Activated CD8-positive, alpha-beta T cell treated with anti-CD3 and anti-CD28 coated beads for 36 hours (primary cell): ENCODE results near the gene ADAMTS17. TPM values are rescaled to one million over a fixed set of nuclear protein-coding genes. Genes with fewer than 3 reads are reported as not detected.

Experiments used
- ATAC-seq: fragments of 200-7000 bp; cut with Tn5 transposase; one replicate; pipeline ENCODE4 v1.10.0; 2021; ENCODE audit warnings: mild to moderate bottlenecking, moderate library complexity
- CTCF ChIA-PET: fragments of 350-600 bp; sonication (Branson Sonifier 250); formaldehyde crosslinking; loops from one replicate; lab custom pipeline; 2021; ENCODE audit warnings: antibody characterized with exemption; lab: Charles Lee
- POLR2A ChIA-PET: fragments of 350-600 bp; sonication (Branson Sonifier 250); formaldehyde crosslinking; loops from one replicate; lab custom pipeline; 2021; ENCODE audit warnings: antibody characterized with exemption; lab: Charles Lee
- DNase-seq: peaks from one replicate; pipeline ENCODE4 v3.0.0-alpha.2; 2020
- H3K27ac Mint-ChIP-seq: one replicate; pipeline ENCODE4 v1.8.0; 2021; ENCODE audit warnings: mild to moderate bottlenecking, mixed read lengths
- H3K27me3 Mint-ChIP-seq: one replicate; pipeline ENCODE4 v1.8.0; 2021; ENCODE audit warnings: mixed read lengths
- H3K36me3 Mint-ChIP-seq: one replicate; pipeline ENCODE4 v1.8.0; 2021; ENCODE audit warnings: low read depth, mixed read lengths
- H3K4me1 Mint-ChIP-seq: one replicate; pipeline ENCODE4 v1.8.0; 2021; ENCODE audit warnings: low read depth, mixed read lengths
- H3K4me3 Mint-ChIP-seq: one replicate; pipeline ENCODE4 v1.8.0; 2021; ENCODE audit warnings: mild to moderate bottlenecking, moderate library complexity, mixed read lengths
- H3K9me3 Mint-ChIP-seq: one replicate; pipeline ENCODE4 v1.8.0; 2021; ENCODE audit warnings: mixed read lengths
- CTCF ChIP-seq: fragments of 200-600 bp; IDR thresholded peaks from one replicate; pipeline ENCODE4 v1.8.0; 2022; ENCODE audit warnings: antibody characterized with exemption, mild to moderate bottlenecking
- intact Hi-C: fragments of 100-400 bp; cut with micrococcal nuclease; formaldehyde crosslinking; loops from one replicate; pipeline ENCODE4 v1.10.0; 2022
- total RNA-seq, 2 experiments: library from RNA; stranded (reverse); gene quantifications; one replicate each; pipeline ENCODE4 v1.2.3, GENCODE V29; 2021

Gene ADAMTS17
- total RNA-seq, 2 experiments from 2014 or later, result 0.60 to 1.5 TPM

DNA sequence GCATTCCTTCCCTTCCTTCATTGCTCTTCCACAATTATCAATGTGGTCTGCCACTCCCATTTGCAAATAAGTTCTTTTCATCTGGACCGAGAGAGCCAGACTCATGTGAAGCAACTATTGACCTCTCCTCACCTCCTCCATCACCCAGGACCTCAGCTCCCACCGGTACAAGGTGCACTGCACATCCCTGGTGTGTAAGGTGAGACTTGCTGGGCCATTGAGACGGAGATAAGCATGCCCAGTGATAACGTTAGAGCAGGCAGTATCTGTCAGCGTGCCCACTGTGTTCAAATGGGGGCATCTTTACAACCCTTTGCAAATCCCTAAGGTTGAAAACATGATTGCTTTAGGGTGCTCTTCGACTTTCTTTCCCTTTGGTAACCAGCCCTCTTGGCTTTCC lies 154.8 kb downstream of the ADAMTS17 start:
- no peak overlapping the region for H3K27ac Mint-ChIP-seq
- intact Hi-C loops, result no loop called here
- no peaks in the 10 kb centered on the region for H3K4me1 Mint-ChIP-seq
- no peaks in the 10 kb centered on the region for H3K36me3 Mint-ChIP-seq
- DNase-seq (no peak), ATAC-seq (no peak)
- no peak overlapping the region for H3K4me3 Mint-ChIP-seq
- TF ChIP-seq CTCF, result no peak
- no peaks in the 10 kb centered on the region for H3K27me3 Mint-ChIP-seq
- H3K9me3 Mint-ChIP-seq, result no peaks in the 10 kb centered on the region
- CTCF ChIA-PET, result no interaction called here
- POLR2A ChIA-PET, result no interaction called here

- no peak for TF ChIP-seq CTCF
- Mint-ChIP-seq H3K4me1 (no peaks in the 10 kb centered on the region), H3K9me3 (no peaks in the 10 kb centered on the region), H3K27ac (no peak overlapping the region), H3K4me3 (no peak overlapping the region), H3K27me3 (no peaks in the 10 kb centered on the region), H3K36me3 (no peaks in the 10 kb centered on the region)
- ChIA-PET POLR2A (no interaction called here), CTCF (no interaction called here)
- DNase-seq (no peak), ATAC-seq (no peak)
- intact Hi-C loops, result no loop called here
Observed at GRCh38 chr15:100186366-100186765, 155.4 kb downstream of the ADAMTS17 start.

GRCh38 chr15:100183921-100184495 lies 157.8 kb downstream of the ADAMTS17 start:
- TF ChIP-seq CTCF, result no peak
- ChIA-PET POLR2A (no interaction called here), CTCF (no interaction called here)
- no peak overlapping the region for H3K27ac Mint-ChIP-seq
- no peaks in the 10 kb centered on the region for H3K4me1 Mint-ChIP-seq
- no peak for DNase-seq
- H3K9me3 Mint-ChIP-seq, result no peaks in the 10 kb centered on the region
- intact Hi-C loops, result no loop called here
- ATAC-seq, result no peak
- no peaks in the 10 kb centered on the region for H3K36me3 Mint-ChIP-seq
- H3K27me3 Mint-ChIP-seq, result no peaks in the 10 kb centered on the region
- no peak overlapping the region for H3K4me3 Mint-ChIP-seq

GRCh38 chr15:100180921-100181320 lies 160.9 kb downstream of the ADAMTS17 start:
- TF ChIP-seq CTCF, result no peak
- Mint-ChIP-seq H3K9me3 (peaks cover 5% of the 10 kb centered on the region), H3K4me3 (no peak overlapping the region), H3K4me1 (no peaks in the 10 kb centered on the region), H3K27me3 (no peaks in the 10 kb centered on the region), H3K27ac (no peak overlapping the region), H3K36me3 (no peaks in the 10 kb centered on the region)
- CTCF ChIA-PET, result no interaction called here
- no peak for ATAC-seq
- intact Hi-C loops, result no loop called here
- DNase-seq, result no peak
- POLR2A ChIA-PET, result no interaction called here

DNA sequence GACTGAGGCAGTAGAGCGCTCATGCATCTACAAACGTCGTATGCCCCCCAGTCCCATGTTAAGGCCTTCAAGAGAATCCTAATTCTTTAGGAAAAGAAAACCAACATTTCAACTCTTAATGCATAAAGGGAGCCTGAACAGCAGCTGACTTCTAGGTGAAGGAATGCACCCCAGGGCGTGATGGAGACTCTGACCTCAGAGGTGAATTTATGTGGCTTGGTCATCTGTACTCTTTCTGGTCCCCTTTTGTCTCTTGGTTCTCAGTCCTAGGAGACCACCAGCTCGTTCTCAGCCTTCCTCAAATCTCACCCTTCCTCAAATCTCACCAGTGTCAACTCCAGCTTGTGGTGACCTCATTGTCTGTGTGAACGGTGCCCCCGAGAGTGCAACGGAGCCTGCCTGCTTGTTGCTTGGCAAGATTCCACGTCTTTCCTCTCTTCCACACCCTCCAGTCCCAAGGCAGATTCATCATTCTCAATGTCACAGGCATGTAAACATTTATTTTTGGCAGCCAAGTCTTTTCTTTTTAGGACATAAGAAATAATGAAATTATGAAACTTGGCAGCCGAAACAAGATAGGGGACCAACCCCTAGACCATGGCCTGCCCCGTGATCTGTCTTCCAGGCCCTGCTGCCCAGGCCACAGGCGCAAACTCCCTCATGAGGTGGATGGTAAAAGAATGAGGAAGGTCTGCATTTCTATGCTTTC lies 166.2 kb downstream of the ADAMTS17 start:
- CTCF ChIA-PET, result no interaction called here
- Mint-ChIP-seq H3K36me3 (peaks cover under 1% of the 10 kb centered on the region), H3K27me3 (no peaks in the 10 kb centered on the region), H3K9me3 (peaks cover 11% of the 10 kb centered on the region), H3K4me3 (no peak overlapping the region), H3K4me1 (peaks cover 9% of the 10 kb centered on the region), H3K27ac (no peak overlapping the region)
- no peak for TF ChIP-seq CTCF
- ATAC-seq (no peak), DNase-seq (no peak)
- POLR2A ChIA-PET, result no interaction called here
- intact Hi-C loops, result no loop called here
